ENCODE results near the gene ZNF213.
A peak's percentile ranks its signal among the peaks of the same experiment; 100 is the strongest.
"Not testable (repeated sequence)": the region's sequence is repeated elsewhere in the genome, so short reads cannot be mapped to it uniquely, and the experiment has no call there.

ZNF213 gene

DNA sequence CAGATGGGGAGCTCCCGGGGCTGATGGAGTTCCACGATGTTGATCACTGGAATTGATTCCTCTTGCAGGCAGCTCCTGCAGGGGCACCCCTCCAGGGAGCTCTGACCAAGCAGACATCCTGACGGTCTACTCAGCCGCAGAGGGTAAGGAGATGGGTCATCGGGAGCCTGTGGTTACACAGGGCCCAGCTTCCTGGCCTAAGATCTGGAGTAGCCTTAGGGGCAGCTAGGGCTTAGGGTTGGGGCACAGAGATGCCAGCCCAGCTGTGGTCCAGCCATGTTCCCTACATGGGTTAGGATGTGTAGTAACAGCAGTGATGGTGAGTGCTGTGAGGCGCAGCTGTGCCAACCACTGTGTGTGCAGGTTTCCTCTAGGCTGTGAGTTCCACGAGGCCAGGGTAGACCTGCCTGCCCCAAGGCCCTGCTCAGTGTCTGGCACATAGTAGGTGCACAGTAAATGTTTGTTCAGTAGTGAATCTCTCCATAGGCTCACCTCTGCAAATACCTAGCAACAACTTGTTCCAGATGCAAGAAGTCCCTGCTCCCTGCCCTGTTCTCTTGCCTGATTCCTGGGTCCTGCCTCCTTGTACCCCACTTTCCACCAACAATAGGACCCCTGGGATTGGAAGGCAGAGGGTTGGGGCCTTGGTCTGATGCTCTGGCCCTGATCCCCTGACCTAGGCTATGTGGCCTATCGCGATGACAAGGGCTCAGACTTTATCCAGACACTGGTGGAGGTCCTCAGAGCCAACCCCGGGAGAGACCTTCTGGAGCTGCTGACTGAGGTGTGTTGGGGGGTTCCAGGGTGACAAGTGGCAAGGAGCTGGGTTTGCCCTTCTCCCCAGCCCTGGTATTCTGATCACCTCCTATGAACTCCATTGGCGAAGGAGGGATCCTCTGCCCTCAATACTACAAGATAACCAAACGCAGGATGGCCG, 13.7 kb downstream of the ZNF213 start:
- no peak for DNase-seq (ENCODE audit: low spot score)

DNA sequence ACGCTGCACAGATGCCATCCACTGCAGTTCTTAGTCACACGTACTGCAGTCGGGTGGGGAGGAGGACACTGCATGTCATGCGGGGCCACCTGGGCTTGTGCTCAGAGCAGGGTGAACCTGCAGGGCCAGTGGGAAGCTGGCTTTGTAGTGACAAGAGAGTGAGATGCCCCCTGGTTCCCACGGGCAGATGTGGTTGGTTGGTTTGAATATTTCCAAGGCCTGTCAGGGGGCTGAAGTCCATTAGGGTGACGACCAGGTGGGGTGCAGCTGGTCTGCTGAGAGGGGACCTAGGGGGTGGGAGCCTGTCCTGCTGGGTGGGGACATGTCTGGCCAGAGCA, 14.3 kb downstream of the ZNF213 start:
- DNase-seq (ENCODE audit: low spot score) = no peak

DNA sequence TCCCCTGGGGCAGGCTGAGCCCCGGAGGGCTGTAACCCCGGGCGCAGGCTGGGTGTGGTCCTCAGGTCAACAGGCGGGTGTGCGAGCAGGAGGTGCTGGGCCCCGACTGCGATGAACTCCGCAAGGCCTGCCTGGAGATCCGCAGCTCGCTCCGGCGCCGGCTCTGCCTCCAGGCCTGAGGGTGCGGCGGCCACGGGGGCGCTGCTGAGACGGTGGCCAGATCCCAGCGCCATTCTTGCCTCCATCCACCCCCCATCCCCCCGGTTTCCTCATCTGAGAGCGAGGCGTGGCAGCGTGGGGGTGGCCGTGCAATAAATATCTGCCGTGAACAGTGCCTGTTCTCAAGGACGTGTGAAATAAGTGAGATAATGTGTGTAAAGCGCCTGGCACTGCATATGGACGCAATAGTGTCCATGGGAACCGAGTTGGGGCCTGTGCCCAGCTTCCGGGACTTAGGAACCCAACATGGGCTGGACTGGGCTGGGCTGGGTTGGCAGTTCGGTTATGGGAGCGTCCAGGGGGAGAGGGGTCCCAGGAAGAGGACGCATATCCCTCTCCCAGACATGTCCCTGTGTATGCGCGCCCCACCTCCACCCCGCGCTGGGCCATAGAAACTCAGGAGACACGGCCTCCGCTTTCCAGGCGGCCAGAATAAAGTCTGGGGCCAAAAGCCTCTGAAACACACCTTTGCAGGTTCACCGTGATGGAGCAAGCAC, 15.0 kb downstream of the ZNF213 start:
- DNase-seq (ENCODE audit: low spot score) = peak; percentile 52

DNA sequence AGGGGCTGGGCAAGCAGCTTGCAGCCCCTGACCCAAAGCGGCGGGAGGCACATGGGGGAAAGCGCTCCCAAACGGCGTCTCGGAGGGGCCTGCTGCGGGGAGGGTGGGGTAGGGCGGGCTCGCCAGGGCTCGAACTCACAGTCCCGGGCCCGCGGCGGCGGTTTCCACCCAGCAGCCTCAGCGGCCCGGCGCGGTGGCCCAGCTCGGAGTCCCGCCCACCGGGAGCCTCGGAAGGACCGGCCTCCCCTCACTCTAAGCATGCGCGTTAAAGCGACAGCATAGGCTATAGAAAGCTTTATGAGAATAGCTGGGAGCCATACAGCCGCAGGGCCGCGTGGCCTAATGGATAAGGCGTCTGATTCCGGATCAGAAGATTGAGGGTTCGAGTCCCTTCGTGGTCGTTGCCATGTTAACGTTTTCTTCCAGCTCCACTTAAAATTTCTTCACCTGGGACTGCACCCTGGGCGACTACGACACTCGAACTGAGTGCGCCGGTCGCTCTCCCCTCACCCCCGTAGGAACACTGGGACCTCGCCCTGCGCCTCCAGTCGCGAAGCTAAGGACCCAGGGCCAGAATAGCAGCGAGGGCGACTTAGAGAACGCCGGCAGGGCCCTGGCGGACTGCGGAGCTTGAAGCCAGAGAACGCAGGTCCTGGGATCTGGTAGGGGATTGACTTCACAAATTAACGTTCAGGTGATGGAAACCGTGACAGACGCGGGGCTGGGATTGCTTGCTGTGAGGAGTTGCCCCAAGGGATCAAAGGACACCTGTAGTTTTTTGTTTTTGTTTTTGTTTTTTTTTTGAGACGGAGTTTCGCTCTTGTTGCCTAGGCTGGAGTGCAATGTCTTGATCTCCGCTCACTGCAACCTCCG, 15.8 kb downstream of the ZNF213 start:
- DNase-seq (ENCODE audit: low spot score) = peak; percentile 93

DNA sequence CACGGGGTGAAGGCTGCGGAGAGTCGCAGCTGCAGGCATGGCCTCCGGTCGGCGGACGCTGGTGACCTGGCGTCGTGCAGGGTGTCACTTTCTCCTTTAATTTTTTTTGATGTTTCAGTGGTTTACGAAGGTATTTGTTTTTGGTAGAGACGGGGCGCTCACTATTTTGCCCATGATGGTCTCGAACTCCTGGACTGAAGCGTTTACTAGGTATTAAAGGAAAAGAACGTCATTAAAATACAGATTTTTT, 17.1 kb downstream of the ZNF213 start:
- no peak for DNase-seq (ENCODE audit: low spot score)

DNA sequence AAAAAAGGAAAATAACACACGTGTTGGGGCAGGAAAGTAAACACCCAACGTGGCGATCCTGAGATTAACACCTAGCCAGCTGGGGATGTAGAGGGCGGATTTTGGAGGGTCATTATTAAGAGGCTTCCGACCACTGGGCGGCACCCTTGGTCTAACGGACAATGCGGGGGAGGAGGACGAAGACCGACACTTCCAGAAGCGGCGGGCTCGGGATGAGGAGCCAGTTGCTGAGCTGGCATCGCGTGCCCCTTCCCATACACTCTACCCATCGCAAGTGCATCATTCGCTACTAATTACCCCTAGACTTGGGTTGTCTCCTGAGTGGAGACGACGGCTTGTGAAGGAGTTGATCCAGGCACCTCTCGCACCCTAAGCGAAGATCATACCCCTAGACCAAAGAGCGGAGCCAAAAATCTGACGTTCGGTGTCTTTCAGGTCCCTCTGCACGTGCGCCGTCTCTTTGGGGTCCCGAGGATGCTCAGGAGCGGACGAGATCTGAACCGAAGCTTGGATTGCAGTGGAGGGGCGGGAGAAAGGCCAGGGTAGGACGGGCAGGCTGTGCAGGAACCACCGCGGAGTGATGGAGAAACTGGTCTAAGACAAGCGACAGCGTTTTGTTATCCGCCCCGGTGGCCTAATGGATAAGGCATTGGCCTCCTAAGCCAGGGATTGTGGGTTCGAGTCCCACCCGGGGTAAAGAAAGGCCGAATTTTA, 17.6 kb downstream of the ZNF213 start:
- peak; percentile 80 for DNase-seq (ENCODE audit: low spot score)

DNA sequence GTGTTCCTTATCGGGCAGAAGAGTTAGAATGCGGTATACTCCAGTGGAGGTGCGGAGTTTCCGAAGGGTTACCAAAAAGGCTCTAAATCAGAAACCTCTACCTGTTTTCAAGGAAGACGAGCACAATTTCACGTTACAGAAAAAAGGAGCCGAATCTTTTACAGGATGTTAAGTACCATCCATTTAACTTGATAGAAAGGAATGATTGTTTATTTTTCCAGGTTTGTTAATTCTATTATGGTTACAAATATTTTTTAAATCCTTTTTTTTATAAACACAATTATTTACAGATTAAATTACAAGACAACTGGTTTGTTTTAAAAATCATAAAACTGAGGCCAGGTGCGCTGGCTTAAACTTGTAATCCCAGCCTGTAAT, 18.2 kb downstream of the ZNF213 start:
- DNase-seq (ENCODE audit: low spot score) = no peak

DNA sequence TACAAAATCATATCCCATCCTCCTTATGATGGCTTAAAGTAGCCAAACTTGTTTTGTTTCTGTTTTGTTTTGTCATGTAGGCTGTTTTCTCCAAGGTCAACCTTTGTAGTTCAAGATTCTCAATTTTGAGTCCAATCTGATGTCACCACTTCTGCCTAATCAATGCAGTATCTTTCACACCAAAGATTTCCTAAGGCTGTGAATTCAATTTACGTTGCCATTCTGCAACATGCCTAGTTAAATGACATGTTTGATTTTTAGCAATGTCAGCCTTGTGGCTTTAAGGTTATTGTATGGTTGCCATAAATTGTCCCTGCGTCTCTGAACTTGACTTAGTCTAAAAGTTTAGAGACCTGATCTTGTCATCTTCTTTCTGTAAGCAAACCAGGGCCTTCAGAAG, 20.4 kb downstream of the ZNF213 start:
- no peak for DNase-seq (ENCODE audit: low spot score)

DNA sequence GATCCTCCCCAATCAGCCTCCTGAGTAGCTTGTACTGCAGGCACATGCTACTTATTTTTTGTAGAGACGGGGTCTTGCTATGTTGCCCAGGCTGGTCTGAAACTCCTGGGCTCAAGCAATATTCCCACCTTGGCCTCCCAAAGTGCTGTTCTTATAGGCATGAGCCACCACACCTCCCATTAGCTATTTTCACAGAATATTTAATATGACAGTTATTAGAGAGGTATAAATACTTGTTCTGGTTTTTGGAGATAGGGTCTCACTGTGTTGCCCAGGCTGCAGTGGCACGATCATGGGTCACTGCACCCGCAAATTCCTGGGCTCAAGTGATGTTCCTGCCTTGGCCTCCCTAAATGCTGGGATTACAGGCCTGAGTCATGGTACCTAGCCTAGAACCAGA, 21.1 kb downstream of the ZNF213 start:
- no peak for DNase-seq (ENCODE audit: low spot score)

DNA sequence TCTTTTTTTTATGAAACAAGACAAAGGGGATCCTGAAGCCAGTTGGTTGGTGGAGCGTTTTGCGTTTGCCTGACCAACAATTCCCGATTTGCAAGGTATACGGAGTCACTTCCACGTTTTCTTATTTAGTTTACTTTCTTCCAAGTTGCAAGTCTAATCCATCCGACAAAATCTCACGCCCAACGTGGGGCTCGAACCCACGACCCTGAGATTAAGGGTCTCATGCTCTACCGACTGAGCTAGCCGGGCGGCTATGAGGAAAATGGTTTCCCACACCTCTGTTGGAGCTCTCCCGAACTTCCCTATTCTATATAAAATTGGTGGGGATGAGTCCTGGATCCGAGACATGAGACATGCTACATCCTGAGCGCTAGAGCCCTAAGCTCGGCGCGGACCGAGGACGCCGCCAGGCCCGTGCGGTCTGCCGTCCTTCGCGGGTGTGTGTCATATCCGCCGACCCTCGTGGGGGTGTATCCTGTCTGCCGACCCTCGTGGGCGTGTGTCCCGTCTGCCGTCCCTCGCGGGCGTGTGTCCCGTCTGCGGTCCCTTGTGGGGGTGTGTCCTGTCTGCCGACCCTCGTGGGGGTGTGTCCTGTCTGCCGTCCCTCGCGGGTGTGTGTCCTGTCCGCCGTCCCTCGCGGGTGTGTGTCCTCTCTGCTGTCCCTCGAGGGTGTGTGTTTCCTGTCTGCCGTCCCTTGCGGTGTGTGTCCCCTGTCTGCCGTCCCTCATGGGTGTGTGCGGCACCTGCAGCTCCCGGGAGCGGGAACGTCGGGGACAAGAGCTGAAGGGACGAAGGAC, 22.6 kb downstream of the ZNF213 start:
- DNase-seq (ENCODE audit: low spot score) = peak; percentile 52

DNA sequence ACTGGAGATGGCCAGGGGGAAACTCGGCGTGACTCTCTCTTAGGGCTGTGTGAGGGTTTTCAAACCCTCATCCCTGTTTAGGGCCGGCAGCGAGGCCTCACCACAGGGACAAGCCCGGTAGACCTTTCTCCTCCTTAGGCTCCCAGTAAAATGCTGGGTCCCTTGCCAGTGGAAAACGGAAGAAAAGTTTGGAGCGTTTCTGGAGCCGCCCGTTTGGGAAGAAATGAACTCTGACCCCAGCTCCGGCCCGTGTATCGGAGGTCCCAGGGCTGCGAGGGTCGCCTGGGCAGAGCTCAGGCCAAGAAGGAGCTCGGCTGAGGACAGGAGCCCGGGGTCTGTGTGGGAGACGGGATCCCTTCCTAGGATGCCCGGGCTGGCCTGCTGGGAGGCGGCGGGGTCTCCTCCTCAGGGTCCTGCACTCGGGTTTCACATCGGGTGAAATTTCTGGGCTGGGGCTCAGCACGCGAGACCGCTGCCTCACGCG, 23.2 kb downstream of the ZNF213 start:
- DNase-seq (ENCODE audit: low spot score) = no peak

DNA sequence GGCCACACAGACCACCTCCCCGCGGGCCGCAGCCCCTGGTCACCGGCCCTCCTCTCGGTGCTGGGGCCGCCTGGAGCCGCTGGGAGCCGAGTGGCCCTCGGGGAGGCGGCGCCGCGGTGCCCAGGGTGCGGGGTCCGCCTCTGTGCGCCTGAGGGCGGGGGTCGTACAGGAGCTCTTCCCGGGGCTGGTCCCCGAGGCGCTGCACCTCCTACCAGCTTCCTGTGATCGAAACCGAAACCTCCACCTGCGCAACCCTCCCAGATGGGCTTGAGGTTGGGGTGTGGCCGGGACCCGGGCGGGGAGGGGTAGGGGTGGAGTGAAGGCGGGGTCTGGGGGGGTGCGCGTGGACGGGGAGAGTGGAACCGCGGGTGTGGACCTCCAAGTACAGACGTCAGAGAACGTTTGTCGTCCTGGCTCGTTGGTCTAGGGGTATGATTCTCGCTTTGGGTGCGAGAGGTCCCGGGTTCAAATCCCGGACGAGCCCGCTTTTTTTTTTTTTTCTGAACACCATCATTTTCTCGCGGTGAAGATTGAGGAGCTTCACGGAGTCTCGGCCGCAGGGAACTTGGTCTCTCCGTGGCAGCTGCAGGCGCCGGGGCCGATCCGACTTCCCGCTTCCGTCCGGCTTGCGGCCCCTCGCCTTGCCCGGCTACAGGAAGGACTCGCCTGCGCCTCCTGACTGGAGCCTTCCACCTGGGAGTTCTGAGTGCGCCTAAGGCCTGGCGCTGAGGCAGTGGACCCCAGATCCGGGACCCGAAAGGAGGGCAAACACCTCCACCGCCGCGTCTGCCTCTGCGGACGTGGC, 23.9 kb downstream of the ZNF213 start:
- peak; percentile 73 for DNase-seq (ENCODE audit: low spot score)

DNA sequence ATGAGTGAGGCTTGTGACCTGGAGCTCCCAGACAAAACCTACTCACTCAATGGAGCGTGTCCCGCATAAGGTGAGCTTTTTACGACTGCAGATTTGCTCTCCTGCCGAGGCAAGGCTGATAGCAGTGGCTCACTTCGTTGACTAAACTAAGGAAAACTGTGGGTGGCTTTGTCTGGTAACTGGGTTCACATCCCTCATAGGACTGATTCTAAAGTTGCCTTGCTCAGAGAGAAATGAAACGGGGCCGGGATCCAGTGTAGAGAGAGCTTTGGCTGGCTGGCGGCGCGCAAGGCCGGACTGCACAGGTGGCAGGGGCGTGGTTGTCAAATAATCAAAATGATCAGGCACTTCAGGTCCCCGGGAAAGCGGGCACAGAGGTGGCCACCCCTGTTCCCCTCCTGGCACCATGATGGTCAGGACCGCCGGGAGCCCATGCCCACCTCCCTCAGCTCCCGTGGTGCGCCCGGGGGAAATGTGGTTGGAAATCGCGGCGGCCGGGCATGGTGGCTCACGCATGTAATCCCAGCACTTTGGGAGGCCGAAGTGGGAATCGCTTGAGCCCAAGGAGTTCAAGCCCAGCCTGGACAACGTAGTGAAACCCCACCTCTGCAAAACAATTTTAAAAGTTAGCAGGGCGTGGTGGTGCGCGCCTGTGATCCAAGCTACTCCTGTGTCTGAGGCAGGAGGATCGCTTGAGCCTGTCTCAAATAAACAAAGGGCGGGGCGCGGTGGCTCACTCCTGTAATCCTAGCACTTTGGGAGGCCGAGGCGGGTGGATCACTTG, 26.6 kb downstream of the ZNF213 start:
- DNase-seq (ENCODE audit: low spot score) = no peak

DNA sequence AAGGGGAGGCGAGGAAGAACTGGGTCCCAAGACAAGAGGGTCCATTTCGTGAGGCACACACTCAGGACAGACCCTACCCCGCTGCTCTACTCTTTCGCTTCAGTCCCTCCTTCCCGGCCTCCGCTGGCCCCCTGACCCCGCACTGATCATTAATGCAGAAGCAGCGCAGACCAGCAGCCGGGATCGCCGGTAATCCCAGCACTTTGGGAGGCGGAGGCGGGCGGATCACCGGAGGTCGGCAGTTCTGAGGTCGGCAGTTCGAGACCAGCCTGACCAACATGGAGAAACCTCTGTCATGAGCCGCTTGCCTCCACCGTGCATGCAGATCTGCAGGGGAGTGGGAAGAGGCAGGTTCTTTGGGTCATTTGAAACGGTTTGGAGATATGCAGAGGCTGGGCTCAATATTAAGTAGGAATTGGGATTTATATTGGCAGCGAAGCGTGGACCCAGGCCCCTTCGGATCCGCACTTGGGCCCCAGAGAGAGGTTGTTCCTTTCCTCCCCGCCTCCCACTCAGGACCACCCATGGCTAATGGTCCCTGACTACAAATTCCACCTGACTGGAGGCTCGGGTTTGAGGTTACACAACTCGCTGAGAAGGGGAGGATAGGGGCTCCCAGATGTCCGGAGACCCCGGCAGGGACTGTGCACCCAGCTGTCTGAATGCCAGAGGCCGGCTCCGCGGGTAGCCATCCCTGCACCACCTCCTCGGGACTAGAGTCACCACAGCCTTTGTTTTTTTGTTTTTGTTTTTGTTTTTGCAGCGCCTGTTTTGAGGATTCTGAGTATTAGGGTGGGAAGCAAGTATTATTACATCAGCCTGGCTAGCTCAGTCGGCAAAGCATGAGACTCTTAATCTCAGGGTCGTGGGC, 29.5 kb downstream of the ZNF213 start:
- no peak for DNase-seq (ENCODE audit: low spot score)

DNA sequence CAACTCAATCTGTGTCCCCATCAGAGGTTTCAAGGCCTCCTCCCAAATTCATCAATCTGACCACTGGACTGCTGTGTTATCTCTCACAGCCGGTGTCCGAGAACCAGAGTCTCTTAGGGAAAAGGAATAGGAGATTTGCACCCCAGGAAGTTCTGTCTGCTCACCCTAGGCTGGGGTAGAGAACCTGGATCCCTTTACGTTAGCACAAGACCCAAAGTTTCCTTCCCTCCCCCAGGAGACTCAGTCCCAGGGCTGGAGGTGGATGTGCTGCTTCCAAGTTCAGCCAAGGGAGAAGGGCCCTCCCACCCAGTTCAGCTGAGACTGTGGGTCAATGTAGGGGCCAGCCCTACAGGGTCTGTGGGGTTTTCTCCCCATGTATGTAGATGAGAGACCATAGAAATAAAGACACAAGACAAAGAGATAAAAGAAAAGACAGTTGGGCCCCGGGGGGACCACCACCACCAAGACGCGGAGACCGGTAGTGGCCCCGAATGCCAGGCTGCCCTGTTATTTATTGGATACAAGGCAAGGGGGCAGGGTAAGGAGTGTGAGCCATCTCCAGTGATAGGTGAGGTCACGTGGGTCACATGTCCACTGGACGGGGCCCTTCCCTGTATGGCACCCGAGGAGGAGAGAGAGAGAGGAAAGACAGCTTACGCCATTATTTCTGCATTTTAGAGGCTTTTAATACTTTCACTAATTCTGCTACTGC, 30.4 kb downstream of the ZNF213 start:
- no peak for DNase-seq (ENCODE audit: low spot score)

DNA sequence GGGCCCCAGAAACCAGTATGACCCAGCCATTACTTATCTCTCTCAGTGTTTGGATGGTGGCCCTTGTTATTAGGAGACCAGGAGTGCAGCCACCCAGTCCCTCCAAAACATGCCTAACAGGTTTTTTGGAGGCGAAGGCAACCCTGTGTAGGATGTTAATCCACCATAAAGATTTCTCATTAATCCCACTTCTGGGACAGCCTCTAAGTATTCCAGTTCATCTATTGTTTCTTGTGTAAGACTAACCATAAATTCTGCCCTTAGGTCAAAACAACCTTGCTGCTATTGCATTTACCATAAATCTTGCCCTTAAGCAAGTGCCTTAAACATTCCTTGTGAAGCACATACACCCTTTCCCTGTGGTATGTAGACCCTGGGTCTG, 31.7 kb downstream of the ZNF213 start:
- no peak for DNase-seq (ENCODE audit: low spot score)

DNA sequence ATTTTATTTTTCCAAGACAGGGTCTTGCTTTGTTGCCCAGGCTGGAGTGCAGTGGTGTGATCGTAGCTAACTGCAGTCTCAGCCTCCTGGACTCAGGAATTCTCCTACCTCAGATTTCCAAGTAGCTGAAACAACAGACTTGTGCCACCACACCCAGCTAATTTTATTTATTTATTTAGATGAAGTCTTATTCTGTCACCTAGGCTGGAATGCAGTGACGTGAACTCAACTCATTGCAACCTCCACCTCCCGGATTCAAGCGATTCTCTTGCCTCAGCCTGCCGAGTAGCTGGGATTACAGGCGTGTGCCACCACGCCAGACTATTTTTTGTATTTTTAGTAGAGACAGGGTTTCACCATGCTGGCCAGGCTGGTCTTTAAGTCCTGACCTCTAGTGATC, 33.9 kb downstream of the ZNF213 start:
- not testable (repeated sequence) for DNase-seq (ENCODE audit: low spot score)
